Stimulated activated CD4-positive, alpha-beta T cell treated with anti-CD3 and anti-CD28 coated beads, TNF-alpha, amount 100 ng/mL, for 4 hours (primary cell): ENCODE data around the gene TMA16.
"Not testable (repeated sequence)": the region's sequence is repeated elsewhere in the genome, so short reads cannot be mapped to it uniquely, and the experiment has no call there.

Source experiments
- DNase-seq, 3 experiments: peaks; one replicate each; pipeline ENCODE4 v3.0.0-alpha.2; 2020; ENCODE audit warnings: low read depth in 3 of 3

TMA16 gene

DNA sequence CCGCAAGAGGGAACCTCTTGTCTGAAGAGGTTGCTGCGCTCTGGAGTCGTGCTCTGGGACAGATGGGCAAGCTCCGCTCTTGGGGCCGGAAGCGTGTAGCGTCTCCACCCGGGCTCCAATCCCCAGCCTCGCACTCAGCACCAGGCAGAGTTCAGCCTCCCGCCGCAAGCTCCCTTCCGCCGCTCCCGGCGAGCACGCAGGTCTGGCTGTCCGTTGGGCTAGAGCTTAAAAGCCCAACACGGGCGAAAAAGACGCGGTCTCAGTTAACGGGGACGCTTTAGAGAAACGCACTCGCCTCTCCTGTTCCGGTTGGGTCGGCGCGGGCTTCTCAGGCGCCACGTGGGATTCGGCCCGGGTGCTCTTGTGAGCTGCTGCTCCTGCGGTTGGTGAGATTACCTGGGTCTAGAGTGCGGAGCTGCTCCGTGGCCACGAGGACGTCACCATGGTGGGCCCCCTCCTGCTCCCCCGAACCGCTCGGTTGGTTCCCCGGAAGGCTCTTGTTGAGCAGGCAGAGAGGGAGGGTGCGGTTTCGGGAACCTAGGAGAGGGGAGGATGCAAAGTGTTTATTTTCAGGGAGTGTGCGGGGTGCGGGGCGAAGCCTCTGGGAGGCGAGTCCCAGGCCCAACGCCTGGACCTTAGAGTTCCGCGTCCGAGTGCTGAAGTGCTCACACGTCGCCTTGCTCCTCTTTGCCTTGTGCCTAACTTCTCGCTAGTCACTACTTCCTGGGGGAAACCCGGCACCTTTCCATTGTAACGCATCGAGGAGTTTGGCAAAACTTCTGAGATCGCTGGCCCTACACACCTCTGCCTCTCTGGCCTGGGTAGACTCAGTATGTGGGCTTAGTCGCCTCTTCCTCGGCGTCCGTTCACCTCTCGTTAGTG lies at the start of gene TMA16:
TMA16 (plus strand) TSS at position 331 of the 882 bp plus-strand sequence; CDS start at position 443, 112 bp downstream.
- DNase-seq: peak; percentile 67 to 72 (median 69)

GRCh38 chr4:163447023-163447422 lies 47.5 kb upstream of the TMA16 start:
- DNase-seq: not testable (repeated sequence)

DNA sequence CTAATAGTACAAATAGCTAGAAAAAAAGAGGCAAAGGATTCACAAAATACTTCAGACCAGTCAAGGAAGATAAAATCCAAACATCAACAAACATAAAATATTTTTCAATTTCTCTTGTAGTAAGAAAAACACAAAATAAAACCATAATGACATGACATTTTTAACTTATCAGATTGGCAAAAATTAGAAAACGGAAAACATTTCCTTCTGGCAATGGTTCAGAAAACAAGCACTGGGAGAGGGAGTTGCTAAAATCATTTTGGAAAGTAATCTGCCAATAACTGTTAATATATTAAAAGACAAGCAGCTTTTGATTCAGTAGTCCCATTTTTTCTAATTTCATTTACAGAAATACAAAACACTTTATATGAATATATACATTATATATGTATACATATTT lies 47.0 kb upstream of the TMA16 start:
- no peak for DNase-seq

DNA sequence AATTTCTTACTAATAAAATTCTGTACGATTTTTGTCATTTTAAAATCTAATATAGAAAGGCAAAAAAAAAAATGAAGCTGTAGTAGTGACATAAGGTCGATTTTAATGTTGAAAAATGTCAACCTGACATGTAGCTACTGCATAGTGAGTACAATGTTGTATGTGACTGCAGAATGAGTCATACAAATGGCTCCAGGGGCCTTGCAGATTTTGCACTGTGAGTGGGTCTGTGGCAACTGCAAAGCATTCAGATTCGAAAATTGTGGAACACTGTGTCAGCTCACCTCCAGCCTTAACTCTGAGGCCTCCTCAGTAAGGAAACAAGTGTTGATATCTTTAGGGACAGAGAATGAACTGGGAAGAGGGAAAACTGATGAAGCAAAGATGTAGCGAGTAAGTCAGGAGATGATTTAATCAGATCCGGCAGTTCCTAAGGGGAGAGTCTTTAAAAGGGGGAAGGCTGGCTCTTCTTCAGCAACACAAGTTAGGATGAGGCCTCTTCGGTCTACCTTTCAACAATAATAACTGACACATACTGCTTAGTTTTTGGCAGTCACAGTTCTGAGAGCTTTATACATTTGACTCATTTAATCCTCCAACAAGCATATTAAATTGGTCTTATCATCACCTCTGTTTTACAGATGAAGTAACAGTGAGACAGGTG lies 45.8 kb upstream of the TMA16 start:
- DNase-seq: no peak

GRCh38 chr4:163462556-163462955 lies 31.9 kb upstream of the TMA16 start:
- DNase-seq: no peak

DNA sequence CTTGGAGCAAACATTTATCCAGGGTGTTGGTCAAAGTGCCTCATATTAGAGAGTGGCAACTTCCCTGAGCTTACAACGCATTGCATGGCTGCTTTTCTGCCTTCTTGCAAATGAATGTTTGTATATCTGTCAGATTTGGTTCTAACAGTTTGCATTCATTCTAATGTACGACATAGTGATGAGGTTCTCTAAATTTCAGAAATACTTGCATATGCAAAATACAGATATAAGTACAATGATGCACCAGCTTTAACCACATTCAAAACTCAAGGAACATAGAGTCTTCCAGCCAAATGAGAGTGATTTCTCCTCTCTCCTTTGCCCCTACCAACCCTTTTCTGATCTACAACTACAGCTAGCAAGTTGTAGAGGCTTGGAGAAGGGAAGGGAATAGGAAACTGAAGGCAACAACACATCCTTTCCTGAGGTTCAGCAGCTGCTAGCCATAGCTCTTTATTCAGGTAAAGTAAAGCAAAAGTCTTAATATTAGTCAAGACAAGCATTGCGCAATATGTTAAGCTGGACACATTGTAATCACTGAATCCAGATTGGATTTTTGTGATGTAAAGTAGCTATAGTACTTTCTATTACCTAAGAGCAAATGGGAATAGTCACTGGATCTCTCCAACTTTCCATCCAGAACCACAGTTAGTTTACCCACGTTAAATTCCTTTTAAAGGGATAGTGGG lies 27.3 kb upstream of the TMA16 start:
- DNase-seq: no peak

GRCh38 chr4:163470391-163470790 lies 24.1 kb upstream of the TMA16 start:
- no peak for DNase-seq

DNA sequence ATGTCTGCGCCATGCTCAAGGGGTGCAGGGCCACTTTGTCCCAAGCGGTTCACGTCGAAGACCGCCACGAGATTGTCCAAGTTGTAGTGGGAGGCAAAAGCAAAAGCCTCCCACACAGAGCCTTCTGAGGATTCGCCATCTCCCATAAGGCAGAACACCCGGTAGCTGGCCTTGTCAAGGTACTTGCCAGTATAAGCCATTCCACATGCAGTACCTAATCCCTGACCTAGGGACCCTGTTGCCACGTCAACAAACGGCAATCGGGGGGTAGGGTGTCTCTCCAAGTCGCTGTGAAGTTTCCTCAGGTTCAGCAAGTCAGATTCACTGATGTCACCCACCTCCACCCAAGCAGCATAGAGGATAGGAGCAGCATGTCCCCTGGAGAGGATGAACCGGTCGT lies 21.4 kb upstream of the TMA16 start:
- DNase-seq: no peak

DNA sequence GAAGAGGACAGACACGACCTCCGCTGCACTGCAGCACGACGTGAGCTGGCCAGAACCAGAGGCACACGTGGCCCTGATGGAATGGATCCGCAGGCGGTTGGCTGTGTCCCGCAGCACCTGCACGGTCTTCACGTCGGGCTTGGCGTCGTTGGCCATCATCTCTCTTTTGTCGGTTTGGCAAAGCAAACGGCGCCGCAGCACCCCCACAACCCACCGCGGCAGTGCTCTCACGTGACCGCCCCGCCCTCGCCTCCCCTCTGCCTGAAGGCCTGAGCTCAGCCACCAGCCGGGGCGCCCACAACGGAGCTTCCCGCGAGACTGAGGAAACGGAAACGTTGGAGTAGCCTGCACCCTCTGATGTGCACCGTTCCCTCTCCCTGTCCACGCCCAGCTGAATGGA lies 20.9 kb upstream of the TMA16 start, which contains the start of gene TKTL2:
TKTL2 (minus strand) TSS at position 179 of the 400 bp plus-strand sequence; CDS start at position 159, 20 bp downstream.
- no peak for DNase-seq

DNA sequence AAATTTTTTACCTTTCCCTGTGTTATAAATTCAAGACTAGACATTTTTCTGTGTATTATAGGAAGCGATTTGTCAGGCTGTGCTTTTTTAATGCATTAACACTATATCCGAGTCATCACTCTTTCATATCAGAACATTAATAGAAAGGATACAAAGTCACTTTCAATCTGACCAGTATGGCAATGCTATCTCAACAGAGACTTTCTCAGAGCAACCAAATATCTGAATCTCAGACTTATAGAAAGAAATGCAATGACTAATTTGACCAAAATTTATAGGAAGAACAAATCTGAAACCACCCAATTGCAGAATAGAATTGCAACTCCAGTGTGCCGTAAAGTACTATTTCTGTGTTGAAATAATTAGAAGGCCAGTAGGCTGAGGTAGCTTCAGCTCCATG lies 20.5 kb upstream of the TMA16 start:
- DNase-seq: no peak

DNA sequence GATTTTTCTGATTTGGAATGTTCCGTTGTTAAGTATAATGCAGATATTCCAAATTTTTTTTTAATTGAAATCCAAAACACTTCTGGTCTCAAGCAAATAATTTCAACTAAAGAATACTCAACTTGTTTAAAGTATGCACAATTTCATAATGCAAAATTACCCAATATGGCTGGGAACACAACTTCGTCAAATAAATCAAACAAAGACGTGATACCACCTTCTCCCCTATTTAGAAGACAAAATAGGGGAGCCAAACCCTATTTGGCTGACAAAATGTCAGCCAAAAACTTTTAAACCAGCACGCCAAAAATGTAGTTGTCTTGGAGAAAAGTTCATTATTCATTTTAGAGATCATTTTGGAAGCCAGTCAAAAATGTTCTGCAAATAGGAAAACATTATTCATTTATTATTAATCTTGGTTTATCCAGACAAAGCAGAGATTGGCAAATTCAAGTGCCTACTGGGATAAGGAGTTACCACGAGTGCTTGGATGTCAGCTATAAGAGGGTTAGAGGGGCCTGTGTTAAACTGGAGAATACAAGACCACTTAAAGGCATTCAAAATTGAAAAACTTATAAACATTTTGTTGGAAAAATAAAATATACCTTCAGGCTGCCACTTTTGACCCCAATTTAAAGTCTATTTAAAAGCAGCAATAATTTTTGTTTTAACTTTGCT lies 17.6 kb upstream of the TMA16 start:
- no peak for DNase-seq

DNA sequence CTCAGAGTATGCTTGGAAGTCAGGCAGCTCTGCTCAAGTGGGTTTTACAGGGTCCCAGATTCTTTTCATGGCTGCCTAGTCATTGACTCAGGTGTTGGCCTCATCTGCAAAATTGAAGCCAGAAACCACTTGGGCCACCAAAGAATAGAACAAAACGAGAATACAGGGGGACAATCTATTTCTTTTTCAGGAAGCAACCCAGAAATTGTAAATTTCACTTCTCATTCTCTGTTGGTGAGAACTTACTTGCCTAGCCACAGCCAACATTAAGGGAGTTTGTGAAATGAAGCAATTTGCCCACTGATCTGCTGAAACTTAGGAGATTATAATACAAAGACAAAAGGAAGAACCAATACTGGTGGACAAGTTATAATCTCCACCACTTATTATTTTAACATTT lies 12.3 kb upstream of the TMA16 start:
- DNase-seq: no peak

GRCh38 chr4:163484906-163485305 lies 9.6 kb upstream of the TMA16 start:
- DNase-seq: peak in 2 of 3 experiments; percentile 21 to 22

- no peak for DNase-seq
Measured at GRCh38 chr4:163485589-163485988, 8.9 kb upstream of the TMA16 start.

DNA sequence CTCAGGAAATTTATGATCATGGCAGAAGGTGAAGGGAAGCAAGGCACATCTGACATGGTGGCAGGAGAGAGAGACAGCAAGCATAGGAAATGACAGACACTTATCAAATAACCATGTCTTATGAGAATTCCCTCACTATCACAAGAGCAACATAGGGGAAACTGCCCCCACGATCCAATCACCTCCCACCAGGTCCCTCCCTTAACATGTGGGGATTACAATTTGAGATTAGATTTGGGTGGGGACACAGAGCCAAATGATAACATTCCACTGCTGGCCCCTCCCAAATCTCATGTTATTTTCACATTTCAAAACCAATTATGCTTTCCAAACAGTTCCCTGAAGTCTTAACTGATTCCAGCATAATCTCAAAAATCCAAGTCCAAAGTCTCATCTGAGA lies 8.2 kb upstream of the TMA16 start:
- no peak for DNase-seq

DNA sequence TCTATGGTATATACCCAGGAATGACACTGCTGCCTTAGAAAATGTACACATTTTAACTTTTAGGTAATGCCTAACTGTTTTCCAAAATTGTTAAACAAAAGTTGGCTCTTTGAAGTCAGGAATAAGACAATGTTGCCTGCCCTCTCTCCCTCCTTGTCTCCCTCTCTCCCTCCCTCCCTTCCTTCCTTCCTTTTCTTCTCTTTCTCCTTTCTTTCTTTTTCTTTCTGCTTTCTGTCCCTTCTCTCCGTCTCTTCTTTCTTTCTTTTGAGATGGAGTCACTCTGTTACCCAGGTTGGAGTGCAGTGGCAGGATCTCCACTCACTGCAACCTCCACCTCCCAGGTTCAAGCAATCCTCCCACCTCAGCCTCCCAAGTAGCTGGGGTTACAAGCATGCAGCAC lies 4.6 kb upstream of the TMA16 start:
- DNase-seq: no peak

DNA sequence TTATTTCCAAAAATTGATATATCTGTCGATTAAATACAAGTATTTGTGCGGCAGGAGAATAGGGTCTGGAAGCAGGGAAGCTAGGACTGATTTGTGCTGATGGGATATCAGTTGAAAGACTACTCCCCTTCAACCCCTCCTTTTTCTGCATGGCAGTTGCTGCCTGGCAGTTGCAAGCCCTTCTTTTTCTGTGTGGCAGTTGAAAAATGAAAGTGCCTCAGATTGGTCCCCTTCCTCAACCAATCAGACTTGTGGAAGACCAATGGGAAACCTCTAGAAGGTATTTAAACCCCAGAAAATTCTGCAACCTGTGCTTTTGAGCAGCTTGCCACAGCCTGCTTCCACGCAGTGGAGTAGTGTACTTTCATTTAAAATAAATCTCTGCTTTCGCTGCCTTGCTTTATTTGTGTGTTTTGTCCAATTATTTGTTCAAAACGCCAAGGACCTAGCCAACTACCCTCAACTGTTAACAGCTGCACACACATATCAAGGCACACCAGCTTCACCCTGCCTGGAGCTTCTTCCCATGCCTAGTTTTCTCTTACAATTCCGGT lies 1.5 kb upstream of the TMA16 start:
- DNase-seq: no peak

GRCh38 chr4:163493643-163494359 lies 689 bp upstream of the TMA16 start:
- DNase-seq: no peak

GRCh38 chr4:163495900-163496299 lies 1.4 kb downstream of the TMA16 start:
- no peak for DNase-seq

DNA sequence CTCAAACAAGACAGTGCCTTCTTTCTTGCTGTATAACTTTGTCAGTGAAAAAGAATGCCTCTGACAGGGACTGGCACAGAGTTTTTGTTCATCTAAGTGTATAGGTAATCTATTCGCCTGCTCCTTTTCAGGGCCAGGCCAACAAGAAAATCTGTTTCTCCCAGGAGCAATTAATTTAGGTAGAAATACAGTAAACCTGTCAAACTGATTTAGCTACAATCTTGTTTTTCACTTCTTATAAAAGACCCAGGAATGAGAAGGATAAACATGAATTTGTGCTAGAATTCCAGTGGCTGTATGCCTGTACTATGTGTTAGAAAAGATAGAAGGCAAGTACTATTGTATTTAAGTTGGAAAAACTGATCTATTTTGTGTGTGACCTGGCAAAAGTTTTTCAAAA lies 6.1 kb downstream of the TMA16 start:
- DNase-seq: no peak

- DNase-seq: no peak
Measured at GRCh38 chr4:163505374-163505773, 10.9 kb downstream of the TMA16 start.
